AG10803 (cell line): ENCODE data around the gene ZNF683.

Experiments
- DNase-seq: peaks from one replicate; pipeline ENCODE4 v3.0.0; 2010; ENCODE audit warnings: low read depth
- H3K4me3 ChIP-seq: 2 replicates; pipeline ENCODE4 v1.5.1; 2011; ENCODE audit warnings: mild to moderate bottlenecking, low read length, control low read depth
- TF ChIP-seq, protein P1 (sequence below): conservative IDR thresholded peaks from 2 replicates; pipeline ENCODE4 v1.5.1; 2011; ENCODE audit warnings: mild to moderate bottlenecking, low read length, control low read depth, inconsistent platforms

The ZNF683 gene

GRCh38 chr1:26358411-26359384 is 13.9 kb downstream of the ZNF683 start:
- TF ChIP-seq, protein P1, sequence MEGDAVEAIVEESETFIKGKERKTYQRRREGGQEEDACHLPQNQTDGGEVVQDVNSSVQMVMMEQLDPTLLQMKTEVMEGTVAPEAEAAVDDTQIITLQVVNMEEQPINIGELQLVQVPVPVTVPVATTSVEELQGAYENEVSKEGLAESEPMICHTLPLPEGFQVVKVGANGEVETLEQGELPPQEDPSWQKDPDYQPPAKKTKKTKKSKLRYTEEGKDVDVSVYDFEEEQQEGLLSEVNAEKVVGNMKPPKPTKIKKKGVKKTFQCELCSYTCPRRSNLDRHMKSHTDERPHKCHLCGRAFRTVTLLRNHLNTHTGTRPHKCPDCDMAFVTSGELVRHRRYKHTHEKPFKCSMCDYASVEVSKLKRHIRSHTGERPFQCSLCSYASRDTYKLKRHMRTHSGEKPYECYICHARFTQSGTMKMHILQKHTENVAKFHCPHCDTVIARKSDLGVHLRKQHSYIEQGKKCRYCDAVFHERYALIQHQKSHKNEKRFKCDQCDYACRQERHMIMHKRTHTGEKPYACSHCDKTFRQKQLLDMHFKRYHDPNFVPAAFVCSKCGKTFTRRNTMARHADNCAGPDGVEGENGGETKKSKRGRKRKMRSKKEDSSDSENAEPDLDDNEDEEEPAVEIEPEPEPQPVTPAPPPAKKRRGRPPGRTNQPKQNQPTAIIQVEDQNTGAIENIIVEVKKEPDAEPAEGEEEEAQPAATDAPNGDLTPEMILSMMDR: no peak
- no peak overlapping the region for H3K4me3 ChIP-seq
- no peak for DNase-seq

DNA sequence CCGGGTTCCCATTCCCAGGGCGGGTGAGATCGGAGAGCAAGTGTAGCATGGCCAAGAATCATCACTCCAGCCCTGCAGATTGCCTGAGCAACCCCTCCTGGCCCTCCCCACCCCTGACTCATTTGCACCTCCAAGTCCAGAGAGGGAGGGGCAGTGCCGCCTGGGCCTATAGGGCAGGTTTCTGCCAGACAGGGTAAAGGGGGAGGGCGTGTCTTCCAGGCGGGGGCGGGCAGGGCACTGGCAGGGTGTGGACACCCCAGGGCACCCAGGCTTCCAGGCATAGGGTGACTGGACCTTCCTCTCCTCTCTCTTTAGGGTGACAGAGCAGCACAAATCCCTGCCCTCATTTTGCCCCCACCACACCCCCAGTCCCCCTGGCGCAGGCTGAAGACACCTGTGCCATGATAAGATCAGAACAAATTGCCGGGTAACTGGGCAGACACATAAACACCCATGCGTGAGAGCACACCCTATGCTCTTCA is 15.4 kb downstream of the ZNF683 start:
- TF ChIP-seq, protein P1: no peak
- no peak overlapping the region for H3K4me3 ChIP-seq
- no peak for DNase-seq

- TF ChIP-seq, protein P1: no peak
- no peak for DNase-seq
- no peak overlapping the region for H3K4me3 ChIP-seq
Observed at GRCh38 chr1:26356106-26356505, 16.4 kb downstream of the ZNF683 start.

DNA sequence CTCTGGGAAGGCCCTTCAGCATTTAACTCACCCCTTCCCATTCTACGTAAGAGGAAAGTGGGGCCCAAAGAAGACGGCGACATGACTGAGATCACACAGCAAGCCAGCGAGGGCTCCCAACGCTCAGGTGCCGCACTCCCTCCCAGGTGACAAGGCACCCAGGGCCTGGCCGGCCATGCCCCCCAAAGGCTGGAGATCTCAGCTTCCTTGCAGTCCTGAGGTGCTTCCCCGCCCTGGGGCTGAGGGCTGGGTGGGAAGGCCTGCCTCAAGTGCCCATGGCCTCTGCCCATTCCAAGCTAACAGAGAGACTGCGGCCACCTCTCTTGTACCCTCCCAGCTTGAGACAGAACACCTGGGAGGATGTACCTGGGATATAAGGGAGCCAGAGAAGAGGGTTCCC is 17.6 kb downstream of the ZNF683 start:
- DNase-seq: no peak
- no peak overlapping the region for H3K4me3 ChIP-seq
- TF ChIP-seq, protein P1: no peak

GRCh38 chr1:26353976-26354820 is 18.4 kb downstream of the ZNF683 start, which contains the start of gene CRYBG2:
CRYBG2 (minus strand) TSS chr1:26354130; CDS start chr1:26346657, 7,473 bp downstream.
- DNase-seq: no peak
- TF ChIP-seq, protein P1: no peak
- H3K4me3 ChIP-seq: no peak within 1 kb of the TSS

GRCh38 chr1:26353210-26353859 is 19.2 kb downstream of the ZNF683 start:
- DNase-seq: no peak
- TF ChIP-seq, protein P1: no peak
- no peak overlapping the region for H3K4me3 ChIP-seq
